Measurements from ENCODE around the gene HCRTR1. TPM values are rescaled to one million over a fixed set of nuclear protein-coding genes. Genes with fewer than 3 reads are reported as not detected.

The HCRTR1 gene
- total RNA-seq, 4 donors from 2014 or later: 0.42 TPM; not detected in 3

DNA sequence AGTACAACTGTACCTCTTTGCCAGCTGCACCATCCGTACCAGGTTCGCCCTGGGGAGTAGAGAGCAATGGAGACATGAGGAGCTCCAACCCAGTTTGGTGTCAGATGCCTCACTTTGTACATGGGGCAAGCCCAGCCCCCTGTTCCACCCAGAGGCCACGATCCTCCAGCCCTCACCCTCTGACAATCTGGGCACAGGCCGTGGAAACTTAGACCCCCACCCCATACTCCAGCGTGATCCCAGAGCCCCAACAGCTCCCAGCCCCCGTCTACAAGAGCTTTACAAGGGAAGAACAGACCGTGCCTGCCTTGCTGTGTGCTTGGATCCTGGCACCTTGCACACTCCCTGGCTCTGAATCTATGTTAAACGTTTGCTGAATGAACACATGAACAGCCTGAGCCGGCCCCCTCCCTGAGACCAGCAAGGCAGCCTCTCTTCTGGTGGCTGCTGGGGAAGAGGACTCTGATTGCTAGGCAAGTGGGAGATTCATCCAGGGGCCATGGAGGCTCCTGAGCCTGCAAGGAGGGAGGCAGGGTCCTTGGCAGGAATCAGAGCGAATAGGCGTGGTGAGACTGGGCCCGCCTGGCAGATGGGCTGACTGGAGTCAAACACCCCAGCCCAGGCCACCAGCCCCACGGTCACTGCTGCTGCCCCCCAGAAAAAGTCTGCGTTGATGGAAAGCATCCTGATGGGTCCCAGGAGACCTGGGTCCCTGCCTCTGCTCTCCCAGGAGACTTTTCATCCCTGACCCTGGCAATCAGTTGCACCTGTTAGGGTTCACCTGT, 39.7 kb downstream of the HCRTR1 start:
- WGBS, 2 donors: 73 to 81% methylated on average over 12 to 14 of the region's 14 CpGs
- no peak for TF ChIP-seq POLR2A (IDR thresholded peaks at IDR 0.05)
- TF ChIP-seq, protein P1, sequence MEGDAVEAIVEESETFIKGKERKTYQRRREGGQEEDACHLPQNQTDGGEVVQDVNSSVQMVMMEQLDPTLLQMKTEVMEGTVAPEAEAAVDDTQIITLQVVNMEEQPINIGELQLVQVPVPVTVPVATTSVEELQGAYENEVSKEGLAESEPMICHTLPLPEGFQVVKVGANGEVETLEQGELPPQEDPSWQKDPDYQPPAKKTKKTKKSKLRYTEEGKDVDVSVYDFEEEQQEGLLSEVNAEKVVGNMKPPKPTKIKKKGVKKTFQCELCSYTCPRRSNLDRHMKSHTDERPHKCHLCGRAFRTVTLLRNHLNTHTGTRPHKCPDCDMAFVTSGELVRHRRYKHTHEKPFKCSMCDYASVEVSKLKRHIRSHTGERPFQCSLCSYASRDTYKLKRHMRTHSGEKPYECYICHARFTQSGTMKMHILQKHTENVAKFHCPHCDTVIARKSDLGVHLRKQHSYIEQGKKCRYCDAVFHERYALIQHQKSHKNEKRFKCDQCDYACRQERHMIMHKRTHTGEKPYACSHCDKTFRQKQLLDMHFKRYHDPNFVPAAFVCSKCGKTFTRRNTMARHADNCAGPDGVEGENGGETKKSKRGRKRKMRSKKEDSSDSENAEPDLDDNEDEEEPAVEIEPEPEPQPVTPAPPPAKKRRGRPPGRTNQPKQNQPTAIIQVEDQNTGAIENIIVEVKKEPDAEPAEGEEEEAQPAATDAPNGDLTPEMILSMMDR (IDR thresholded peaks at IDR 0.05): no peak
- no peak for DNase-seq (ENCODE audit: low spot score in 2 of 2)
- H3K4me3 ChIP-seq (ENCODE audit: low read depth, poor library complexity, severe bottlenecking): no peak overlapping the region
- intact Hi-C loops (cut with DNase I; ENCODE audit: low total_unique reads): no loop called here

DNA sequence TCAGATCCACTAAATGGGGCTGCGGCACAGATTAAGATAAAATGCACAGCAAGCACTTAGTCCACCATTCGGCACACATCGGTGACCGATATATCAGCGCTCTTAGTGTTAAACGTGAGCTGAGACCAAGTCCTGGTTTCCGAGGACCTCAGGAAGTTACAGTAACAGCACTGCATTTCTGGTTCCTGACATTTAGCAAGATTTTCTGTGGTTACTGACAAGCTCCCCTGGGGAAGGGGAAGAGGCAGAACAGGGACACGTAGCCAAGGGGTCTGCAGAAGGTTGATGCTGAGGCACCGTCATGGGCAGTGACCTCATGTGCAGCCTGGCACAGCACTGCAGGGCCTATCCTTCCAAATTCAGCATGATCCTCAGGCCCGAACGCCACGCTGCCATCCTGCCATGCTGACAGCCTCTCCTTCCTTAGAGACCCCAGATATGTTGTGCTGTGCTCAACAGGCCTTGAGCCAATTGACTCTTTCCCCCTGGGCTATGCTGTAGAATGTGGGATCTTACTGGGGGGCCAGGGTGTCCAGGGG, 40.6 kb downstream of the HCRTR1 start:
- intact Hi-C loops (cut with DNase I; ENCODE audit: low total_unique reads): no loop called here
- DNase-seq (ENCODE audit: low spot score in 2 of 2): no peak
- WGBS, 2 donors: 84 to 91% methylated on average over 12 of the region's 12 CpGs
- no peak overlapping the region for H3K4me3 ChIP-seq (ENCODE audit: low read depth, poor library complexity, severe bottlenecking)
- TF ChIP-seq POLR2A (IDR thresholded peaks at IDR 0.05): no peak
- TF ChIP-seq, protein P1 (IDR thresholded peaks at IDR 0.05): no peak

DNA sequence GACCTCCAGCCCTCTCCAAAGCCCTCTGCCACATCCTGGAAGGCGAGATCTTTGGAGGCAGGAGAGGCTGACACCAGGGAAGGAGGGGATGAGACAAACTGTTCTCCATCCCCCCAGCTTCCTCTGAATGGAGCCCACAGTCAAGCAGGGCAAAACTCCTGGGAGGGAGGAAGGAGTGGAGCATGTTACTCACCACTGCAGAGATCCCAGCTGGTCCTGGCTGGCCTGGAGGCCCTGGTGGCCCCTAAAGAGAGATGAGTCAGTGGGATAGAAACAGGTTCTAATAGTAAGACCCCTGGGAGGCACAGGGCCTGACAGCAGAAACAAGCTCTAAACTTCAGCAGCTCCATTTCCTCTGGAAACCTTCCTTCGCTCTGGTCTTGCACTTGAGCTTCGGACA, 41.2 kb downstream of the HCRTR1 start:
- 84 to 90% methylated on average over 3 of the region's 3 CpGs for WGBS, 2 donors
- intact Hi-C loops (cut with DNase I; ENCODE audit: low total_unique reads): no loop called here
- no peak for TF ChIP-seq POLR2A (IDR thresholded peaks at IDR 0.05)
- TF ChIP-seq, protein P1 (IDR thresholded peaks at IDR 0.05): no peak
- DNase-seq (ENCODE audit: low spot score in 2 of 2): no peak
- H3K4me3 ChIP-seq (ENCODE audit: low read depth, poor library complexity, severe bottlenecking): no peak overlapping the region

DNA sequence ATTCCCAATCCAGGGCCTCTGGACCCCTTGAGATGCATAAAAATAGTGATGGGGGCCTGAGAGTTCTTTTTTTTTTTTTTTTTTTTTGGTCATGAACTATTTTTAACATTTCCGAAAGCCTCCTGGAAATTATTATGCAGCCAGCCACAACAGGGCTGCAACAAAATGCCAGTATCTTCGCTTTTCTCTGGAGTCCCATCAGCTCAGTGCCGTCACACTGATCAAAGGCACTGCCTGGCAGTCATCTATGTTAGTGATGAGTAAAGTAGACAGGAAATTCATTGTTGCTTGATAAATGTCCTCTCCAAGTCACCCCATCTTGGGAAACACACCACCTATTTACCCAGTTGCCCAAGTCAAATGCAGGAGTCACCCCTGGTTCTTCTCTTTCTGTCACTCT, 42.4 kb downstream of the HCRTR1 start:
- DNase-seq (ENCODE audit: low spot score in 2 of 2): no peak
- H3K4me3 ChIP-seq (ENCODE audit: low read depth, poor library complexity, severe bottlenecking): no peak overlapping the region
- intact Hi-C loops (cut with DNase I; ENCODE audit: low total_unique reads): no loop called here
- 85 to 90% methylated on average over 3 of the region's 3 CpGs for WGBS, 2 donors
- TF ChIP-seq, protein P1 (IDR thresholded peaks at IDR 0.05): no peak
- TF ChIP-seq POLR2A (IDR thresholded peaks at IDR 0.05): no peak

DNA sequence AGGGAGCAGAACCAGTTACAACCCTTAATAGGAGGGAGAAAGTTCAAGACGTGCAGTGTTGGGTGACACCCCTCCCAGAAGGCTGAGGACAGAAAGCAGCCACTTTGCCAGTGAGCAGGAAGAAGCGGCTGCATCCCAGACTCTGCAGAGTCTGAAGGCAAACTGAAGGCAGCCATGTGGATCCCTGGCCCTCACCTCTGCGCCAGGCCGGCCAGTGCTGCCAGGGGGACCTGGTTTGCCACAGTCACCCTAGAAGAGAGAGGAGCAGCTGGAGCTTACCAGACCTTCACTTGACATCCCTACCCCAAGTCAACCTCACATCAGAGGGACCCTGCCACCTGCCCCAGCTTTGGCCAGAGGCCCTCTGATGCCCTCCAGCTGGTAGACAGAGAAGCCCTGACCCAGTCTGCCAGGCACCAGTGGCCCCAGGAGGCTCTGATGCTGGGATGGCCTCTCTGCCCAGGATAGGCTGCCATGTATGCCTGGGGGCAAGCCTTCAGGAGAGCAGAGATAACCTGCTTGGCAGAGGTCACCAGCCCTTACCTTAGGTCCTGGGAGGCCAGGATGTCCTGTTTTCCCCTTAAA, 43.5 kb downstream of the HCRTR1 start:
- WGBS, 2 donors: 67 to 78% methylated on average over 2 to 4 of the region's 4 CpGs
- intact Hi-C loops (cut with DNase I; ENCODE audit: low total_unique reads): no loop called here
- TF ChIP-seq, protein P1 (IDR thresholded peaks at IDR 0.05): no peak
- TF ChIP-seq POLR2A (IDR thresholded peaks at IDR 0.05): no peak

More for the DNA sequence above, 43.5 kb downstream of the HCRTR1 start:
- no peak for DNase-seq (ENCODE audit: low spot score in 2 of 2)
- H3K4me3 ChIP-seq (ENCODE audit: low read depth, poor library complexity, severe bottlenecking): no peak overlapping the region
